ENCODE data around the gene MAD2L1. TPM values are rescaled to one million over a fixed set of nuclear protein-coding genes. Genes with fewer than 3 reads are reported as not detected.

Gene MAD2L1
- total and polyA plus RNA-seq, 2 of the 13 experiments (the other 11 are each of a cell fraction or from before 2014, with no cell fraction given) = 40.6 to 109 TPM

- no peaks in the 10 kb centered on the region for H3K27me3 ChIP-seq (ENCODE audit: control insufficient read depth in 1 of 2, insufficient read depth in 2 of 2, low read length in 2 of 2)
- BruUV-seq (replicated peaks) = no TSS peak
- no peaks in the 10 kb centered on the region for H3K9me3 ChIP-seq (ENCODE audit: low read length)
- H3K4me2 ChIP-seq (ENCODE audit: low read depth, low read length) = no peak overlapping the region
- intact Hi-C loops (cut with micrococcal nuclease; ENCODE audit: unreplicated experiment) (no loop called here), in situ Hi-C loops (cut with HindIII; ENCODE audit: extremely low pct_ligation_motif_present, low pct_unique_long_range_greater_than_20kb) (no loop called here)
- DNase-seq (ENCODE audit: low spot score) (no peak), ATAC-seq (no peak), FAIRE-seq (no peak)
- no peak overlapping the region for H3K9ac ChIP-seq (ENCODE audit: insufficient read depth, low read depth, low read length)
- no peaks in the 10 kb centered on the region for H3K36me3 ChIP-seq (replicated peaks in 1 of 2; ENCODE audit: control insufficient read depth in 1 of 2, insufficient read depth in 2 of 2, low read length in 2 of 2)
- H3K4me3 ChIP-seq (replicated peaks in 1 of 3; ENCODE audit: insufficient read depth in 1 of 3, low read depth in 2 of 3, low read length in 3 of 3) = no peak overlapping the region
- no peaks in the 10 kb centered on the region for H3K79me2 ChIP-seq (ENCODE audit: insufficient read depth, low read length)
- no peaks in the 10 kb centered on the region for H3K4me1 ChIP-seq (ENCODE audit: insufficient read depth, low read length)
- no peaks in the 10 kb centered on the region for H4K20me1 ChIP-seq (ENCODE audit: insufficient read depth, low read length)
- 0 out of 2 replicates have a peak, but pooled peaks have one; percentile 4 for TF ChIP-seq MAFF (IDR thresholded peaks at IDR 0.05; ENCODE audit: low read depth, low read length)
- no peak for TF ChIP-seq SP1 (IDR thresholded peaks at IDR 0.05)
- no peak for TF ChIP-seq SP1 (CRISPR knock-in tag; IDR thresholded peaks at IDR 0.05)
- TF ChIP-seq MAFK (conservative IDR thresholded peaks at IDR 0.05 in 1 of 2, IDR thresholded peaks at IDR 0.05 in 1 of 2; ENCODE audit: low read length in 2 of 2) = peak in 1 of 2 experiments; percentile 58; a peak in 2 of 4 replicates
- 0% methylated on average over 4 of the region's 4 CpGs for WGBS (ENCODE audit: low lambda C conversion rate)
- no peak overlapping the region for H3K27ac ChIP-seq (ENCODE audit: extremely low read length, insufficient read depth, low read length)
- ChIA-PET POLR2A (no interaction called here), CTCF (ENCODE audit: low intra/inter-chr PET ratio, low total read pairs) (no interaction called here)
- no peak overlapping the region for H2AFZ ChIP-seq (ENCODE audit: low read length)
These were observed 57.7 kb downstream of the MAD2L1 start for GRCh38 chr4:120008957-120009356.

GRCh38 chr4:120007896-120008436, 58.7 kb downstream of the MAD2L1 start:
- no peak for FAIRE-seq
- no TSS peak for BruUV-seq (replicated peaks)
- in situ Hi-C loops (cut with HindIII; ENCODE audit: extremely low pct_ligation_motif_present, low pct_unique_long_range_greater_than_20kb) (no loop called here), intact Hi-C loops (cut with micrococcal nuclease; ENCODE audit: unreplicated experiment) (no loop called here)
- Histone ChIP-seq H3K27me3 (ENCODE audit: control insufficient read depth in 1 of 2, insufficient read depth in 2 of 2, low read length in 2 of 2) (no peaks in the 10 kb centered on the region), H3K9me3 (ENCODE audit: low read length) (no peaks in the 10 kb centered on the region), H3K79me2 (ENCODE audit: insufficient read depth, low read length) (no peaks in the 10 kb centered on the region), H2AFZ (ENCODE audit: low read length) (no peak overlapping the region), H4K20me1 (ENCODE audit: insufficient read depth, low read length) (no peaks in the 10 kb centered on the region), H3K4me1 (ENCODE audit: insufficient read depth, low read length) (no peaks in the 10 kb centered on the region), H3K9ac (ENCODE audit: insufficient read depth, low read depth, low read length) (no peak overlapping the region), H3K4me3 (replicated peaks in 1 of 3; ENCODE audit: insufficient read depth in 1 of 3, low read depth in 2 of 3, low read length in 3 of 3) (no peak overlapping the region), H3K27ac (ENCODE audit: extremely low read length, insufficient read depth, low read length) (no peak overlapping the region), H3K4me2 (ENCODE audit: low read depth, low read length) (no peak overlapping the region), H3K36me3 (replicated peaks in 1 of 2; ENCODE audit: control insufficient read depth in 1 of 2, insufficient read depth in 2 of 2, low read length in 2 of 2) (no peaks in the 10 kb centered on the region)
- ATAC-seq = no peak
- CTCF ChIA-PET (ENCODE audit: low intra/inter-chr PET ratio, low total read pairs) = no interaction called here
- 64% methylated on average over 5 of the region's 5 CpGs for WGBS (ENCODE audit: low lambda C conversion rate)
- POLR2A ChIA-PET = no interaction called here
- no peak for DNase-seq (ENCODE audit: low spot score)
- no peak for TF ChIP-seq MEIS1 (CRISPR knock-in tag; IDR thresholded peaks at IDR 0.05; ENCODE audit: borderline replicate concordance)
- TF ChIP-seq MTA1 (CRISPR knock-in tag; IDR thresholded peaks at IDR 0.05; ENCODE audit: borderline replicate concordance) = no peak
- no peak for TF ChIP-seq ATF3 (CRISPR knock-in tag; IDR thresholded peaks at IDR 0.05)
- no peak for TF ChIP-seq MYC (CRISPR knock-in tag; IDR thresholded peaks at IDR 0.05; ENCODE audit: borderline replicate concordance)
- no peak for TF ChIP-seq ZHX1 (CRISPR knock-in tag; IDR thresholded peaks at IDR 0.05; ENCODE audit: low read depth)
- TF ChIP-seq EZH2 (conservative IDR thresholded peaks at IDR 0.05; ENCODE audit: low read depth, low read length) = no peak
- no peak for TF ChIP-seq CREB1 (IDR thresholded peaks at IDR 0.05)
- no peak for TF ChIP-seq CREB1 (CRISPR knock-in tag; IDR thresholded peaks at IDR 0.05)
- no peak for TF ChIP-seq TRIM22 (IDR thresholded peaks at IDR 0.05)
- no peak for TF ChIP-seq MATR3 (CRISPR knock-in tag; IDR thresholded peaks at IDR 0.05)
- TF ChIP-seq ZNF350 (CRISPR knock-in tag; IDR thresholded peaks at IDR 0.05; ENCODE audit: borderline replicate concordance, low read depth) = no peak
- no peak for TF ChIP-seq TCF7 (IDR thresholded peaks at IDR 0.05; ENCODE audit: low read depth)
